OCI-LY1 (cell line): Measurements from ENCODE around the gene POU2AF1.

ENCODE experiments used
- CTCF ChIP-seq: fragments of 200-600 bp; sonication (generic), shearing (Covaris generic); IDR thresholded peaks from 2 replicates; pipeline ENCODE4 v1.5.1; 2017; ENCODE audit warnings: mild to moderate bottlenecking, antibody characterized with exemption, low read length, moderate library complexity, mixed read lengths
- EZH2 ChIP-seq: fragments of 200-600 bp; sonication (generic), shearing (Covaris generic); IDR thresholded peaks from 2 replicates; pipeline ENCODE4 v1.8.0; 2017; ENCODE audit warnings: borderline replicate concordance, mixed run types, mild to moderate bottlenecking, antibody characterized with exemption, low read length, moderate library complexity, mixed read lengths

- no peak for TF ChIP-seq CTCF
- no peak for TF ChIP-seq EZH2
Measured at GRCh38 chr11:111347723-111348115, 31.4 kb downstream of the POU2AF1 start.
